Lower leg skin (tissue), 3 donors: ENCODE results near the gene PLEKHH3.

Experiments
- CTCF ChIP-seq, 3 donors: fragments of 450-650 bp; IDR thresholded peaks; one replicate each; pipeline ENCODE4 v1.5.1; 2016; ENCODE audit warnings: antibody characterized with exemption in 3 of 3, mild to moderate bottlenecking in 3 of 3, moderate library complexity in 2 of 3
- POLR2A ChIP-seq, 2 donors: fragments of 450-650 bp; IDR thresholded peaks; one replicate each; pipeline ENCODE4 v1.6.1; 2016 to 2017; ENCODE audit warnings: antibody characterized with exemption in 2 of 2, mild to moderate bottlenecking in 1 of 2, moderate library complexity in 1 of 2

- TF ChIP-seq POLR2A (IDR thresholded peaks at IDR 0.05) (no peak), CTCF (IDR thresholded peaks at IDR 0.05) (no peak)
Observed at GRCh38 chr17:42695500-42695899, 18.7 kb upstream of the PLEKHH3 start.
